Liver (tissue), 9 donors: ENCODE results near the gene SLC9A1. TPM values are rescaled to one million over a fixed set of nuclear protein-coding genes. Genes with fewer than 3 reads are reported as not detected.

Source experiments
- DNase-seq: peaks from one replicate; pipeline ENCODE4 v3.0.0-alpha.2; 2017; ENCODE audit warnings: low spot score
- H3K27ac ChIP-seq, 2 donors: one replicate each; pipeline ENCODE4 v1.7.0; 2013; ENCODE audit warnings: inconsistent platforms in 2 of 2, low read length in 2 of 2, control low read depth in 1 of 2, low read depth in 1 of 2, mild to moderate bottlenecking in 1 of 2
- H3K27me3 ChIP-seq, 4 donors: one replicate each; pipeline versions ENCODE4 v1.6.1 to v1.7.0; 2013; ENCODE audit warnings: low read length in 3 of 4, inconsistent platforms in 1 of 4, mild to moderate bottlenecking in 1 of 4, moderate library complexity in 1 of 4; ENCODE audit not compliant: control insufficient read depth in 4 of 4, insufficient read depth in 4 of 4
- H3K36me3 ChIP-seq, 4 donors: one replicate each; pipeline versions ENCODE4 v1.6.1 to v1.7.0; 2013; ENCODE audit warnings: low read length in 3 of 4, mild to moderate bottlenecking in 3 of 4, low read depth in 1 of 4, moderate library complexity in 1 of 4; ENCODE audit not compliant: control insufficient read depth in 4 of 4, insufficient read depth in 3 of 4
- H3K4me1 ChIP-seq, 4 donors: one replicate each; pipeline versions ENCODE4 v1.6.1 to v1.7.0; 2013; ENCODE audit warnings: low read length in 3 of 4, mild to moderate bottlenecking in 3 of 4, moderate library complexity in 1 of 4; ENCODE audit not compliant: control insufficient read depth in 4 of 4, insufficient read depth in 4 of 4
- H3K4me3 ChIP-seq, 3 donors: one replicate each; pipeline versions ENCODE4 v1.6.1 to v1.7.0; 2013; ENCODE audit warnings: low read length in 3 of 3, control low read depth in 1 of 3, low read depth in 1 of 3, mild to moderate bottlenecking in 1 of 3
- H3K9ac ChIP-seq, 2 donors: one replicate each; pipeline ENCODE4 v1.7.0; 2013; ENCODE audit warnings: low read length in 2 of 2, mild to moderate bottlenecking in 2 of 2, moderate library complexity in 2 of 2, control low read depth in 1 of 2, low read depth in 1 of 2
- H3K9me3 ChIP-seq, 4 donors: one replicate each; pipeline versions ENCODE4 v1.6.1 to v1.7.0; 2013; ENCODE audit warnings: low read length in 3 of 4; ENCODE audit not compliant: control insufficient read depth in 4 of 4
- ATF3 ChIP-seq: IDR thresholded peaks from 2 replicates; pipeline ENCODE4 v1.6.1; 2016; ENCODE audit warnings: antibody characterized with exemption
- CTCF ChIP-seq: fragments of 150-350 bp; IDR thresholded peaks from 2 replicates; pipeline ENCODE4 v1.5.1; 2017; ENCODE audit warnings: improper control_type of control experiment, low read depth, low read length; ENCODE audit not compliant: missing input control
- FOXA1 ChIP-seq: IDR thresholded peaks from 2 replicates; pipeline ENCODE4 v1.6.1; 2016; ENCODE audit warnings: antibody characterized with exemption
- FOXA2 ChIP-seq: IDR thresholded peaks from 2 replicates; pipeline ENCODE4 v1.6.1; 2016; ENCODE audit warnings: antibody characterized with exemption
- GABPA ChIP-seq, 2 donors: IDR thresholded peaks in 1 of 2; conservative IDR thresholded peaks in 1 of 2; 2 replicates each; pipeline ENCODE4 v1.6.1; 2016; ENCODE audit warnings: antibody characterized with exemption in 2 of 2, mild to moderate bottlenecking in 1 of 2, moderate library complexity in 1 of 2
- HNF4G ChIP-seq: IDR thresholded peaks from 2 replicates; pipeline ENCODE4 v1.6.1; 2016; ENCODE audit warnings: antibody characterized with exemption
- JUND ChIP-seq, 2 donors: IDR thresholded peaks; 2 replicates each; pipeline ENCODE4 v1.6.1; 2016; ENCODE audit warnings: antibody characterized with exemption in 2 of 2
- MAX ChIP-seq: IDR thresholded peaks from 2 replicates; pipeline ENCODE4 v1.6.1; 2016; ENCODE audit warnings: antibody characterized with exemption
- NR2F2 ChIP-seq: IDR thresholded peaks from 2 replicates; pipeline ENCODE4 v1.6.1; 2016; ENCODE audit warnings: antibody characterized with exemption
- RXRA ChIP-seq, 2 donors: IDR thresholded peaks; 2 replicates each; pipeline ENCODE4 v1.6.1; 2017 to 2018; ENCODE audit warnings: antibody characterized with exemption in 2 of 2, mild to moderate bottlenecking in 1 of 2
- YY1 ChIP-seq: IDR thresholded peaks from 2 replicates; pipeline ENCODE4 v1.6.1; 2016; ENCODE audit warnings: antibody characterized with exemption, mild to moderate bottlenecking
- ZBTB33 ChIP-seq: IDR thresholded peaks from 2 replicates; pipeline ENCODE4 v1.6.1; 2016; ENCODE audit warnings: antibody characterized with exemption
- WGBS: extraction: QIAGEN DNeasy Blood & Tissue Kit; methylation state at CpG from one replicate; pipeline ENCODE4 v1.1.7; 2013; 5-methylcytosine and 5-hydroxymethylcytosine counted together
- polyA plus RNA-seq, 2 donors: library from polyadenylated mRNA; stranded (reverse) in 1 of 2; unstranded in 1 of 2; fragments of 200-250 nt in 1 of 2; fragments of >200 nt in 1 of 2; fragmentation: Nextera tagmentation in 1 of 2; extraction: Ambion mirVana in 1 of 2; gene quantifications; one replicate each; pipeline versions ENCODE4 v1.2.1 to v1.2.3, GENCODE V29; 2013 to 2015
- total RNA-seq, 2 donors: library from RNA; depleted of rRNA; stranded (reverse); fragments of >200 nt; gene quantifications; one replicate each; pipeline ENCODE4 v1.2.3, GENCODE V29; 2014
- donor health status: healthy.
- donor health status: healthy.
- donor health status: healthy.
- donor health status: healthy.
- donor health status: healthy.

Gene SLC9A1
- total and polyA plus RNA-seq, 4 donors: 1.3 to 3.2 (median 1.5) TPM

- TF ChIP-seq ZBTB33: no peak
- TF ChIP-seq GABPA (IDR thresholded peaks at IDR 0.05 in 1 of 2, conservative IDR thresholded peaks at IDR 0.05 in 1 of 2): no peak
- no peak for TF ChIP-seq FOXA1
- no peak for TF ChIP-seq RXRA (IDR thresholded peaks at IDR 0.05)
- TF ChIP-seq YY1: no peak
- no peak for TF ChIP-seq NR2F2
These were observed 77.0 kb downstream of the SLC9A1 start (continued) for GRCh38 chr1:27077968-27078367.

- Histone ChIP-seq H3K4me3 (no peak overlapping the region), H3K36me3 (no peaks in the 10 kb centered on the region), H3K9ac (no peak overlapping the region), H3K27me3 (no peaks in the 10 kb centered on the region), H3K4me1 (no peaks in the 10 kb centered on the region), H3K27ac (no peak overlapping the region), H3K9me3 (peaks cover 0 to 3% (median 0%) of the 10 kb centered on the region in 4 donors)
- TF ChIP-seq CTCF (no peak), ZBTB33 (no peak), ATF3 (no peak), FOXA2 (no peak), YY1 (no peak), MAX (no peak)
- no peak for DNase-seq
- WGBS: 90% methylated on average over 2 of the region's 2 CpGs
These were observed 78.1 kb downstream of the SLC9A1 start for GRCh38 chr1:27076803-27077202.

- Histone ChIP-seq H3K9me3 (no peaks in the 10 kb centered on the region), H3K36me3 (no peaks in the 10 kb centered on the region), H3K4me1 (no peaks in the 10 kb centered on the region), H3K27ac (no peak overlapping the region), H3K27me3 (no peaks in the 10 kb centered on the region), H3K4me3 (no peak overlapping the region), H3K9ac (no peak overlapping the region)
- WGBS: 63% methylated on average over 3 of the region's 3 CpGs
- DNase-seq: no peak
- TF ChIP-seq HNF4G (no peak), JUND (IDR thresholded peaks at IDR 0.05) (peak in 1 of 2 donors; percentile 33)
These were observed 80.6 kb downstream of the SLC9A1 start for GRCh38 chr1:27074175-27074780.
